ENCODE results near the gene CREBBP.

CREBBP gene

GRCh38 chr16:3690980-3691720 lies 189.4 kb downstream of the CREBBP start:
- peak; percentile 3 to 15 for DNase-seq (ENCODE audit: low read depth in 2 of 2)

GRCh38 chr16:3690470-3690928 lies 190.0 kb downstream of the CREBBP start:
- DNase-seq (ENCODE audit: low read depth in 2 of 2): peak; percentile 96 to 97
- peak overlapping the region; percentile 11 to 39 for H3K4me3 ChIP-seq (replicated peaks in 1 of 2; ENCODE audit: low read depth in 2 of 2, low read length in 2 of 2)
- peak; percentile 94 for TF ChIP-seq CTCF (IDR thresholded peaks at IDR 0.05; ENCODE audit: low read depth, low read length)

More at GRCh38 chr16:3690980-3691720, 189.4 kb downstream of the CREBBP start:
- peak overlapping the region; percentile 11 to 39 for H3K4me3 ChIP-seq (replicated peaks in 1 of 2; ENCODE audit: low read depth in 2 of 2, low read length in 2 of 2)
- TF ChIP-seq CTCF (IDR thresholded peaks at IDR 0.05; ENCODE audit: low read depth, low read length): no peak

- no peak for DNase-seq (ENCODE audit: low read depth in 2 of 2)
- no peak for TF ChIP-seq CTCF (IDR thresholded peaks at IDR 0.05; ENCODE audit: low read depth, low read length)
- no peak overlapping the region for H3K4me3 ChIP-seq (replicated peaks in 1 of 2; ENCODE audit: low read depth in 2 of 2, low read length in 2 of 2)
These were observed 190.8 kb downstream of the CREBBP start for GRCh38 chr16:3689731-3690130.

GRCh38 chr16:3687792-3688191 lies 192.7 kb downstream of the CREBBP start:
- no peak overlapping the region for H3K4me3 ChIP-seq (replicated peaks in 1 of 2; ENCODE audit: low read depth in 2 of 2, low read length in 2 of 2)
- DNase-seq (ENCODE audit: low read depth in 2 of 2): no peak
- no peak for TF ChIP-seq CTCF (IDR thresholded peaks at IDR 0.05; ENCODE audit: low read depth, low read length)

GRCh38 chr16:3687021-3687420 lies 193.5 kb downstream of the CREBBP start:
- H3K4me3 ChIP-seq (replicated peaks in 1 of 2; ENCODE audit: low read depth in 2 of 2, low read length in 2 of 2): no peak overlapping the region
- TF ChIP-seq CTCF (IDR thresholded peaks at IDR 0.05; ENCODE audit: low read depth, low read length): no peak
- no peak for DNase-seq (ENCODE audit: low read depth in 2 of 2)

GRCh38 chr16:3681206-3681605 lies 199.3 kb downstream of the CREBBP start:
- no peak for TF ChIP-seq CTCF (IDR thresholded peaks at IDR 0.05; ENCODE audit: low read depth, low read length)
- DNase-seq (ENCODE audit: low read depth in 2 of 2): peak in 1 of 2 donors; percentile 20
- no peak overlapping the region for H3K4me3 ChIP-seq (replicated peaks in 1 of 2; ENCODE audit: low read depth in 2 of 2, low read length in 2 of 2)

Measured in cardiac fibroblast (primary cell).